AG10803 (cell line): ENCODE data around the gene ODAPH.

Source experiments
- DNase-seq: peaks from one replicate; pipeline ENCODE4 v3.0.0; 2010; ENCODE audit warnings: low read depth
- H3K4me3 ChIP-seq: 2 replicates; pipeline ENCODE4 v1.5.1; 2011; ENCODE audit warnings: mild to moderate bottlenecking, low read length, control low read depth
- TF ChIP-seq, protein P1 (sequence below): conservative IDR thresholded peaks from 2 replicates; pipeline ENCODE4 v1.5.1; 2011; ENCODE audit warnings: mild to moderate bottlenecking, low read length, control low read depth, inconsistent platforms

The ODAPH gene

DNA sequence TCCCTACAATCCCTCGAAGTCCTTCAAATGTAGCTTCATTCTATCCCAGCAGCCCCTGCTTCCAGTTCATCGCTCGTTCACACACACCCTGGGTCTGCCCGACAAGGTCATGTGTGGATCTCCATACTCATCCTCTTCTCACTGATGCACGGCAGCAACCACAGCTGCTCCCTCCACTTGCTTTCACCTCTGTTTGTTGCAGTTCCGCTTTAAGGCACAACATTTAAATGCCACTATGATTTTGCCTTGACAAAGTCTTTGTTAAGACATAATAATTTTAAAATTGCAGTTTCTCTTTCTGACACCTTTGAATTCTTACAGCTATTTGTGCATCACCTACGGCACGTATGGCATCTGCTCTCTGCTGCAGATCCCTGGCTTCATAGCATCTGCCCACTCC lies 1.8 kb downstream of the ODAPH start:
- H3K4me3 ChIP-seq = no peak overlapping the region
- TF ChIP-seq, protein P1, sequence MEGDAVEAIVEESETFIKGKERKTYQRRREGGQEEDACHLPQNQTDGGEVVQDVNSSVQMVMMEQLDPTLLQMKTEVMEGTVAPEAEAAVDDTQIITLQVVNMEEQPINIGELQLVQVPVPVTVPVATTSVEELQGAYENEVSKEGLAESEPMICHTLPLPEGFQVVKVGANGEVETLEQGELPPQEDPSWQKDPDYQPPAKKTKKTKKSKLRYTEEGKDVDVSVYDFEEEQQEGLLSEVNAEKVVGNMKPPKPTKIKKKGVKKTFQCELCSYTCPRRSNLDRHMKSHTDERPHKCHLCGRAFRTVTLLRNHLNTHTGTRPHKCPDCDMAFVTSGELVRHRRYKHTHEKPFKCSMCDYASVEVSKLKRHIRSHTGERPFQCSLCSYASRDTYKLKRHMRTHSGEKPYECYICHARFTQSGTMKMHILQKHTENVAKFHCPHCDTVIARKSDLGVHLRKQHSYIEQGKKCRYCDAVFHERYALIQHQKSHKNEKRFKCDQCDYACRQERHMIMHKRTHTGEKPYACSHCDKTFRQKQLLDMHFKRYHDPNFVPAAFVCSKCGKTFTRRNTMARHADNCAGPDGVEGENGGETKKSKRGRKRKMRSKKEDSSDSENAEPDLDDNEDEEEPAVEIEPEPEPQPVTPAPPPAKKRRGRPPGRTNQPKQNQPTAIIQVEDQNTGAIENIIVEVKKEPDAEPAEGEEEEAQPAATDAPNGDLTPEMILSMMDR = no peak
- DNase-seq = no peak

DNA sequence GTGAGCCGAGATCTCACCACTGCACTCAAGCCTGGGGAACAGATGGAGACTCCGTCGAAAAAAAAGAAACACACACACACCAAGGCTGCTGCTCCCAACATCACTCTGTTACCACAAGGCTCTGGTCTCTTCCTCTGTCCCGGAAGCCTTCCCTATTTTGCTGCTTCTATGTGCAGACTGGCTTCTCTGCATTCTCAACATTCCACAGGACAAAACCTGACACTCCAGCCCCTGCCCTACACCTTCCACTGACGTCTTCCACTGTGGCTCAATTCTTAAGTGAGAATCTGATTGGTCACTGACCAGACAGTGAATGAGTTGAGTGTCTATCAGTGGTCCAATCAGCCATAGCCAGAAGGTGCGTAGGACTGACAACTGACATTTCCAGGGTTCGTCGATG lies 5.9 kb downstream of the ODAPH start:
- DNase-seq = peak; percentile 29
- TF ChIP-seq, protein P1 = no peak
- no peak overlapping the region for H3K4me3 ChIP-seq

DNA sequence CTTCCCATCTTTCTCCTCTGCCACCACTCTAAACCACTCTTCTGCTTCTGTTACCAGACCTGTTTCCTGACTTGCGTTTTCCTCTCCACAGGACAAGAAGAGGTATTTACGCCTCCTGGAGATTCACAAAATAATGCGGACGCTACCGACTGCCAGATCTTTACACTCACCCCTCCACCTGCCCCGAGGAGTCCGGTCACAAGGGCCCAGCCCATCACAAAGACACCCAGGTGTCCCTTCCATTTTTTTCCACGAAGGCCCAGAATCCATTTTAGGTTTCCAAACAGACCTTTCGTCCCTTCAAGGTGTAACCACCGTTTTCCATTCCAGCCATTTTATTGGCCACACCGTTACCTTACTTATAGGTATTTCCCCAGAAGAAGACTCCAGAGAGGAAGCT lies 8.2 kb downstream of the ODAPH start:
- no peak overlapping the region for H3K4me3 ChIP-seq
- TF ChIP-seq, protein P1 = no peak
- DNase-seq = no peak

DNA sequence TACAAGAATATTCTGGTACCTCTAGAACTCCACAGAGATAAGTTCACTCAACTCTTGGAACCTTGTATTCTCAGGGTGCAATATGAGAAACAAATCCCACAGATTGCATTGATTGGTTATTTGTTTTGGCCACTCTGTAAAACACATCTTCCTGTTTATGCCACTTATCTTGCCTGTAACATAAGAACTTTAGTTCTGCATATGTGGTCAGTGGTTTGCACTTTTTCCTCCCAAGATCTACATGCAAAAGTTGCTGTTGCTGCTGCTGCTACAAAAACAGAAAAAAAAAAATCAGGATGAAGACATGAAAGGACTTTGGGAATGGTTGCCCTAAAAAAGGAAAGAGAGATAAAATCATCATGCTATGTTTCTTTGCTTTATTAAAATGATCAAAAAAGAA lies 9.6 kb downstream of the ODAPH start:
- no peak overlapping the region for H3K4me3 ChIP-seq
- DNase-seq = no peak
- TF ChIP-seq, protein P1 = no peak

DNA sequence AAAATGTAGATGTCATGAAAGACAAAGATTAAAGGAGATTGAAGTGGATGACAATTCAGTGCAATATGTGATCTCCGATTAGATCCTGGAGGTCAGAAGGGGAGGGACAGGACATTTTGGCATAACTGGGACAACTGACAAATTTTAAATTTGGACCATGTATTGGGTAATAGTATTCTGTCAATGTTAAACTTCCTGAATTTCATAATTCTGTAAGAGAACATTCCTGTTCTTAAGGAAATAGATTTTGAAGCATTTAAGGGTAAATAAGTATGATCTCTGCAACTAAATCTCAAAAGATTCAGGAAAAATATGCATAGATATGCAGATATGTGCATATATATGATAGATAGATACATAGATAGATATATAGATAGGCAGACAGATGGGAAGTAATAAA lies 11.0 kb downstream of the ODAPH start:
- TF ChIP-seq, protein P1 = no peak
- no peak for DNase-seq
- H3K4me3 ChIP-seq = no peak overlapping the region

DNA sequence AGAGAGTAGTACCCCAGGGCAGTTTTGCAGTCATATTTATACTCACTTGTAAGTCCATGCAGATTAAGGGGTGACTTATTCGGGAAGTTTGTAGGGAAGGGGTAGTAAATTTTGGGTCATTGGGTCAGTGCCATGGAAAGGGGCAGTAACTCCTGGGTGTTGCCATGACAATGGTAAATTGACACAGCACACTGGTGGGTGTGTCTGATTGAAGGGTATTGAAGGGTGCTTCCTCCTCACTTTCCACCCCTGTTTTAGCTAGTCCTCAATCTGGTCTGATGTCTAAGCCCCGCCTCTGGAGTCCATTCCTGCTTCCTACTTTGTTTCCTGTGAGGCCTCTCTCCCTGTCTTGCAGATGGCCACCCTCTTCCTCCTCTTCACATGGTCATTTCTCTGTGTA lies 11.9 kb downstream of the ODAPH start:
- DNase-seq = no peak
- TF ChIP-seq, protein P1 = no peak
- H3K4me3 ChIP-seq = no peak overlapping the region

DNA sequence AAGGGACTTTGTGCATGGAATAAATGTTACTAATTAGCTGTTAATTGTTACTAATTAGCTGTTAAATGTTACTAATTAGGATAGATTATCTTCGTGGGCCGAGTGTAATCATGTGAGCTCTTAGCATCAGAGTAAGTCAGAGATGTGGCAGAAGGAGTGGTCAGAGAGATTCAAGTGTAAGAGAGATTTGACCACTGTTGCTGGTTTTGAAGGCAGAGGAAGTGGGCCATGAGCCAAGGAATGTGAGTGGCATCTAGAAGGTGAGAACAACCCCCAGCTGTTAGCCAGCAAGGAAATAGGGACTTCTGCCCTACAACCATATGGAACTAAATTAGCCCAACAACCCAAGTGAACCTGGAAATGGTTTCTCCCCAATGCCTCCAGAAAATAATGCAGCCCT lies 28.2 kb downstream of the ODAPH start:
- no peak for DNase-seq
- TF ChIP-seq, protein P1 = no peak
- H3K4me3 ChIP-seq = no peak overlapping the region
